ENCODE measurements around the gene RIPK1.
A peak's percentile ranks its signal among the peaks of the same experiment; 100 is the strongest.

Gene RIPK1

DNA sequence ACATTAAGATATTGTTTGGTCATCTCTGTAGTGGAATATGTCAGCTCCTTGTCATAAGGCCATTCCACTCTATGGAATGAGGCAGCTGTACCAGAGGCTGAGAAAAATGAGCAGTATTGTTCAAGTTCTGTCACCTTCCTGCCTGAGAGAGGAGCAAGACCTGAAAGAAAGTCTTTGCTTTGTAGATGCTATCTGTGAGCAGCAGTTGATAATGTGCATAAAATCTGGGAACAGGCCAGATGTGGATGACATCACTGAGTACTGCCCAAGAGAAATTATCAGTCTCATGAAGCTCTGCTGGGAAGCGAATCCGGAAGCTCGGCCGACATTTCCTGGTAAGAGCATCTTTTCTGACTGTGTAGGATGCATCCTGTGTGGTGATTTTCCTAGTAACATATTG, 16.8 kb downstream of the RIPK1 start:
- TF ChIP-seq POLR2A (IDR thresholded peaks at IDR 0.05; ENCODE audit: low read depth, low read length) = no peak
- no peak for FAIRE-seq
- no peak for DNase-seq (ENCODE audit: insufficient read length, low spot score)

DNA sequence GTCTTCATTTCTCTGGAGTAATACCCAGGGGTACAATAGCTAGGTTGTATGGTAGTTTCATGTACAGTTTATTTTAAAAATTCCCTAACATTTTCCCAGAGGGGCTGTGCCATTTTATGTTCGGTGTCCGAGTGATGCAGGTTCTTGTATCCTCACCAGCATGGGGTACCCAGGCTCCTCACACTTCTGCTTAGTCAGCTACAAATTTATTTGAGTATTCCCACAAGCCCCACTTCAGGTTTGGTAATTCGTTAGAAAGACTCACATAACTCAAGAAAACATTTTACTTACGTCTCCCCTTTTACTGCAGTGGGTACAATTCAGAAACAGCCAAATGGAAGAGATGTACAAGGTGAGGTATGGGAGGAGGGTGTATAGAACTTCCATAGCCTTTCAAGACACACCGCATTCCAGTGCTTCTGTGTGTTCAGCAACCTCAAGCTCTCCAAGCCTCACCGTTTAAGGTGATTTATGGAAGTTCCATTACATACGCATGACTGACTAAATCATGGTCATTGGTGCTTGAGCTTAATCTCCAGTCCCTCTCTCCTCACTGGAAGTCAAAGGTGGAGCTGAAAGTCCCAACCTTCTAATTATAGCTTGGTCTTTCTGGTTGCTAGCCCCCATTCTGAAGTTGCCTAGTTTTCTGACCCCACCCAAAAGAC, 18.1 kb downstream of the RIPK1 start:
- no peak for FAIRE-seq
- TF ChIP-seq POLR2A (IDR thresholded peaks at IDR 0.05; ENCODE audit: low read depth, low read length) = no peak
- DNase-seq (ENCODE audit: insufficient read length, low spot score) = no peak

DNA sequence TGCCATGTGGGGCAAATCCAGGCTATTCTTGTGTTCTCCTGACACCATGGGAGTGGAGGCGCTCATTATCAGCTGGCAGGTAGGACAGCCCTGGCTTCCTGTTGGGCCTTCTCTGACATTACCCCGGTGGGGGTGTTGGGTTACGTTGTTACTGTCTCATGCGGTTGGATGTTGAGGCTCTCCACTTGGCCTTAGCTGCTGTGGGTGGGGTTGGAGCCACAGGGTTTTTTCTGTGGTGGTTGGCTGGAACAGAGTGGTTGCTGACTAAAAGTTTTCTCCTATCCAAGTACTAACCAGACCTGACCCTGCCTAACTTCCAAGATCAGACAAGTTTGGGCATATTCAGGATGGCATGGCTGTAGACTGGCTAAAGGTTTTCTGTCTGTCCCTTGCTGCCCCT, 20.2 kb downstream of the RIPK1 start:
- DNase-seq (ENCODE audit: insufficient read length, low spot score) (no peak), FAIRE-seq (no peak)
- no peak for TF ChIP-seq POLR2A (IDR thresholded peaks at IDR 0.05; ENCODE audit: low read depth, low read length)

DNA sequence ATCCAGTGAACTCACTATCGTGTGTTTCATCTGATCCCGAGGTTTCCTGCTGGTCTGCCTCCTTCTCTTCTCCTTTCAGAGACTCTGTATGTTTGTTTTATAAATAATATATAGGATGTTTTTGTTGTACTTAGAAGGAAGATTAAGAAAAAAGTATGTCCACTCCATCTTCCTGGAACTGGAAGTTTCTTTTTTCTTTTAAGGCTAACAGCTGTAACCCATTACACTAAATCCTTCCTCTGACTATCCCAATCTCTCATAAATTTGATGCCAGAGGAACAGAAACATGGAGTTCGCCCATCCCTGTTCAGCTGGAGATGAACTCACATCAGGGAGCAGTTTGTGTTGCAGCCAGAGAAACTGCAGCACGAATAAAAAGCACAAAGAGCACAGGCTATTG, 20.7 kb downstream of the RIPK1 start:
- no peak for TF ChIP-seq POLR2A (IDR thresholded peaks at IDR 0.05; ENCODE audit: low read depth, low read length)
- no peak for DNase-seq (ENCODE audit: insufficient read length, low spot score)
- FAIRE-seq = no peak

DNA sequence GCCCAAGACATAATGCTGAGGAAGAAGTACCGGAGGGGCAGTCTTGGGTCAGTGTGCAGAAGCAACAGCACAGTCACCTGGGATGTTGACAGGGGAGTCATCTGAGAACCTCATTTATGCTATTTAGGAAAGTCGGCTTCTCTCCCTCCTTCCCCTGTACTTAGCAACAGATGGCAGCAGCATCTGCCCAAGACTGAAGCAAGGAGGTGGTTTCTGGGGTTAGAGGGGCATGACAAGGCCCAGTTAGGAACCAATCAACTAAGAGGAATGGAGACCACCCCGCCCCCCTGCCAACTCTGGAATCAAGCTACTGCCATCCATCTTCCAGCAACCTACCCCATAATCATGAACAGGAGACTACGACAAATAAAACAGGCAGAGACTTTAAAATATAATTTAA, 21.7 kb downstream of the RIPK1 start:
- FAIRE-seq = no peak

DNA sequence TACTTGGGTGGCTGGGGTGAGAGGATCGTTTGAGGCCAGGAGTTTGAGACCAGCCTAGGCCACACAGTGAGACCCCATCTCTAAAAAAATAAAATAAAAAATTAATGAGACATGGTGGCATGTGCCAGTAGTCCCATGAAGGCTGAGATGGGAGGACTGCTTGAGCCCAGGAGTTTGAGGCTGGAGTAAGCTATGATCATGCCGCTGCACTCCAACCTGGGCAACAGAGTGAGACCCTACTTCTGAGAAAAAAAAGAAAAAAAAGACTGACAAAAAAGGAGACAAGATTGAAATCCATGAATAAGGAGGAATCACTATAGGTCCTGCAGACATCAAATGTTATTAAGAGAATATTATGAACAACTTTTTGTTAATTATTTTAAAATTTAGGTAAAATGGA, 26.5 kb downstream of the RIPK1 start:
- DNase-seq (ENCODE audit: insufficient read length, low spot score) (no peak), FAIRE-seq (no peak)
- no peak for TF ChIP-seq POLR2A (IDR thresholded peaks at IDR 0.05; ENCODE audit: low read depth, low read length)

More for the DNA sequence above, 21.7 kb downstream of the RIPK1 start:
- DNase-seq (ENCODE audit: insufficient read length, low spot score) = no peak
- no peak for TF ChIP-seq POLR2A (IDR thresholded peaks at IDR 0.05; ENCODE audit: low read depth, low read length)

DNA sequence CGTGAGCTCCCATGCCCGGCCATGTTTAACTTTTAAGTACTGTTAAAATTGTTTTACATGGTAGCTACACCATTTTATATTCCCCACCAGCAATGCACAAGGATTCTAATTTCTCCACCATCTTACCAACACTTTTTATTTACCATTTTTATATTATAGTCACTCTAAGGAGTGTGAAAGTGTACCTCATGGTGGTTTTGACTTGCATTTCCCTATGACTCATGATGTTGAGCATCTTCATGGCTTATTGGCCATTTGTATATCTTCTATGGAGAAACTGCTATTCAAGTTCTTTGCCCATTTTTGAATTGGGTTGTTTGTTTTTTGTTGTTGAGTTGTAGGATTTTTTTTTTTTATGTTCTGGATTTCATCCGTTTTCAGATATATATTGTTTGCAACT, 34.6 kb downstream of the RIPK1 start:
- FAIRE-seq (no peak), DNase-seq (ENCODE audit: insufficient read length, low spot score) (no peak)
- no peak for TF ChIP-seq POLR2A (IDR thresholded peaks at IDR 0.05; ENCODE audit: low read depth, low read length)

DNA sequence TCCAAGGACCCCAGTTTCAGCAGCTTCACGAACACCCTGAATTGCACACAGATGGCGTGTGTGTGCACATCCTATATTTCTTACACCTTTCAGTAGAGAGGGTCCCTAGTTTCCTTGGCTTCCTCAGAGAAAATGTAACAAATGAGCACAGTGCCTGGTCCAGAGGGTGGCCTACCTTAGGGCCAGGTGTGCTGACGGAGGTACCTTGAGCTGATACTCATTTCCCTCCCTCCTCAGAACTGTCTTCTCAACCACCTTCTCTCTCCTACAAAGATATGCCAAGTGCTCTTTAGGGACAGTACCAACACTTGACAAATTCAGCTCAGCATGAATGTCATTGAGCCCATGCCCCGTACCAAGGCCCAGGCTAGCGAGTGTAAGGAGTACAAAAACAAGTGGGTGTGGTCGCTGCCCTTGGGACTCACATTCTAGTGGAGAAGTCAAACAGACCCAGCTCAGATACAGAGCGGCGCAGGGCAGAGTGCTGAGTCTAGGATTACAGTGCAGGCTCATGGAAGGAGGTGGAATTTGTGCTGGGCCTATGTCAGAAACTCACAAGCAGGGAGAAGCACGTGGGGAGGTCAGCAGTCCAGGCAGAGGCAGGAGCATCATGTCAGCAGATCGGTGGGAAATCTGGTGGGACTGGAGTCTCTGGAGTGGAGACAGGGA, 40.6 kb downstream of the RIPK1 start:
- DNase-seq (ENCODE audit: insufficient read length, low spot score) (no peak), FAIRE-seq (no peak)
- TF ChIP-seq POLR2A (IDR thresholded peaks at IDR 0.05; ENCODE audit: low read depth, low read length) = no peak

DNA sequence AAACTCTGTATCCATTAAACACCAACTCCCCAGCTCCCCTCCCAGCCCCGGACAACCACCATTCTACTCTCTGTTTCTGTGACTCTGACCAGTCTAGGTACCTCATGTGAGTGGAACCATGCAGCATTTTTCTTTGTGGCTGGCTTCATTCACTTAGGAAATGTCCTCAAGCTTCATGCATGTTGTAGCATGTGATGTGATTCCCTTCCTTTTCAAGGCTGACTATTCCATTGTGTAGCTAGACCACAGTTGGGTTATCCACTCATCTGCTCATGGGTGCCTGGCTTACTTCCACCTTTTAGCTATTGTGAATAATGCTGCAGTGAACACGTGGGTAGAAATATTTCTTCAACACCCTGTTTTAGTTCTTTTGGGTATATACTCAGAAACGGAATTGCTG, 41.5 kb downstream of the RIPK1 start:
- no peak for TF ChIP-seq POLR2A (IDR thresholded peaks at IDR 0.05; ENCODE audit: low read depth, low read length)
- FAIRE-seq = no peak

DNA sequence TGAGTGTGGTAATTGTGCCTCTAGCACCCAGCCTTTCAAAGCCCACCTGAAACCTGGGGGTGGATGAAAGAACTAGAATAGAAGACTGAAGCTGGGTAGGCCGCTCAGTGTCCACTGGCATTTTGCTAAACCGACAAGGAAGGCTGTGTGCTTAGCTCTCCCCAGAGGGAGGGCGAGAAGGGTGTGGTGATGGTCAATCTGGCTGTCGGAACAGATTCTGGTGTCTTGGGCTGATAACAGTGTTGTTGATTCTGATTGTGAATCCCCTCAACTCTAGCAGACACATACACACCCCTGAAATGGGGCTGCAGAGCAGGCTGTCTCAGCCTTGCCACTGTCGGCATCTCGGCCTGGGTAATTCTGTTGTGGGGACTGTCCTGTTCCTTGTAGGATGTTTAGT, 46.1 kb downstream of the RIPK1 start:
- no peak for DNase-seq (ENCODE audit: insufficient read length, low spot score)
- no peak for TF ChIP-seq POLR2A (IDR thresholded peaks at IDR 0.05; ENCODE audit: low read depth, low read length)
- no peak for FAIRE-seq

More for the DNA sequence above, 41.5 kb downstream of the RIPK1 start:
- DNase-seq (ENCODE audit: insufficient read length, low spot score) = no peak

DNA sequence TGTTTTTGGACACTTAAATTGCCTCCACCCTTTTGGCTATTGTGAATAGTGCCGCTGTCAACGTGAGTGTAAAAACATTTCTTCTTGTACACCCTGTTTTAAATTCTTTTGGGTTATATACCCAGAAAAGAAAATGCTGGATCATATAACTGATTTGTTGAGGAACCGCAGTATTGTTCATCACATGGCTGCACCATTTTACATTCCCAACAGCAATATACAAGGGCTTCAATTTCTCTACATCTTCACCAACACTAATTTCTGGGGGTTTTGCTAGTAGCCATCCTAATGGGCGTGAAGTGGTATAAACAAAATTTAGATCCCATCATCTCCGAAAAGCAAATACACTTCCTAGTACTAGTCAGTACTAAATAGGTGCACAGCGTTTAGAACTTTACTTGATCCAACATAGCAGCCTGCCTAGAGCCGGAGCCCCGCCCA, 49.6 kb downstream of the RIPK1 start:
- TF ChIP-seq POLR2A (IDR thresholded peaks at IDR 0.05; ENCODE audit: low read depth, low read length) = no peak
- DNase-seq (ENCODE audit: insufficient read length, low spot score) (no peak), FAIRE-seq (no peak)

DNA sequence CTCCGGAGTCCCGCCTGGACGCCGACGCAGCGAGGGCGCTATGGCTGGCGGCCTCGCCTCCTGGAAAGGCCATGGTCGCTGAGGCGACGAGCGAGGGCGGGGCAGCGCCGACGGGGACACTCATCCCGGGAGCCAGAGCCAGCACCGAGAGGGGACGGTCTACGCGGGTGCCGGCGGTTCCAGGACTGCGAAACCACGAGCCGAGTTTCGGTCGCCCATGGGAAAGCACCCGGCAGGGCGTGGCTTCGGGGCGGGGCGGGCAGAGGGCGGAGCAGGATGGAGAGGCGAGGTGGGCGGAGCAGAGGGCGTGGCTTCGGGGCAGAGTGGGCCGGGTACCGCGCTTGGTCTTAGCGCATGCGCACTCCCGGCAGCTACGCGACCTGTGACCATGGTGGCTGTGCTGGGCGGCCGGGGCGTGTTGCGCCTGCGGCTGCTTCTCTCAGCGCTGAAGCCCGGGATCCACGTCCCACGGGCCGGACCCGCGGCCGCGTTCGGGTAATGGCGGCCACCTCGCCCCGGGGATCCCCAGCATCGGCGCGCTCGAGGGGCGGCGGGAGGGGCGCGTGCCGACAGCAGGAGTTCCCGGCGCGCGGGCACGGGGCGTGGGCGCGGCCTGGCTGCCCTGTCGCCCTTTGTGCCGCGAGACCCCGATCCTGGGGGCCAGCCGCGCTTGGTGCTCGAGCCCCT, 50.2 kb downstream of the RIPK1 start, which contains the start of gene BPHL:
TSS of gene BPHL (plus strand) at position 359 of the 687 bp plus-strand sequence. CDS start at position 389, 30 bp downstream.
- FAIRE-seq = peak; percentile 66
- peak; percentile 87 for TF ChIP-seq POLR2A (IDR thresholded peaks at IDR 0.05; ENCODE audit: low read depth, low read length)
- DNase-seq (ENCODE audit: insufficient read length, low spot score) = peak; percentile 94

DNA sequence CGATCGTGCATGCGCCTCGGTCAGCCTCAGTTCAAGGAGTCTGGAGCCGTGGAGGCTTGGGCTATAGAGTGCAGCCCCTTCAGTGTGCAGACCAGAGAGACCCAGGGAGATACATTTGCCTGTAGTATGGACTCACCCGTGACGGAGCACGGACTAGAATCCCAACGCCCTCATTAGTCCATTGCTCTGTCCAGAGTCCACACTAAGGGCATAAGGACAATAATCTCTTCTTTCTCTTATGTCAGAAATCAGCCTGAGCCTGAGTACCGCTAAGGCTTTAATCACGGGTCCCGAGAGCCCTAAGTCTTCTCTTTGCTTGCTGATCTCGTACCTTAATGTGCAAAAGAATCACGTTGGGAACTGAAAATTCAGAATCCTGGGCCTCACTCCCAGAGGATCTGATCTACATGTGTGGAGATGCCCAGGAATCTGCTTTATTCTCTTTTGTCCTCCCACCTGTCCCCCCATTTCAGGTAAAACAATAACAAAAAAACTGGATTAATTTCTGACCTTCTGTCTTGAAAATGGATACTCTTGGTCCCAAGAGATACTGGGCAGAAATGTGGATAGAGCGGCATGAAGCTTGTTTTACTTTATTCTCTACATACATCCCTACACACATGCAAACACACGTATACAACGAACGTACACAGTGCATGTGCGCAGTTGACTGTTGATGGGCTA, 50.9 kb downstream of the RIPK1 start:
- no peak for TF ChIP-seq POLR2A (IDR thresholded peaks at IDR 0.05; ENCODE audit: low read depth, low read length)
- peak; percentile 51 for DNase-seq (ENCODE audit: insufficient read length, low spot score)
- no peak for FAIRE-seq

DNA sequence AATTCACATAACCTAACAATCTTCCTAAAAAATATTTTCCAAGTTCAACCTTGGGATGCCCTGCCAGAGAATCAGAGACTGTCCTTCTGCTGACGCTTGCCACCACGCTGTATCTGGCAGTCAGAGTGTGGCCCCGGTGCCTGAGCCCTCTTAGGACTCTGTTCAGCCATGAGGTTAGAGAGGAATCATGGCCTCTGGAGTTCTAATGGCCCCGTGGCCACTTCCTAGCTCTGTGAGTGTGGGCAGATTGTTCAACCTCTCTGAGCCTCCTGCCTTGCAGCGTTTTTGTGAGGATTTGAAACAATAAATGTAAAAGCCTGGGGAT, 52.4 kb downstream of the RIPK1 start:
- no peak for TF ChIP-seq POLR2A (IDR thresholded peaks at IDR 0.05; ENCODE audit: low read depth, low read length)
- FAIRE-seq = no peak
- DNase-seq (ENCODE audit: insufficient read length, low spot score) = no peak
